Ovary (tissue), 9 donors: ENCODE results near the gene CELF4. TPM values are rescaled to one million over a fixed set of nuclear protein-coding genes. Genes with fewer than 3 reads are reported as not detected.

Experiments
- DNase-seq, 5 donors: peaks; one replicate each; pipeline ENCODE4 v3.0.0-alpha.2; 2019 to 2020
- H3K27ac ChIP-seq, 2 donors: fragments of 200-600 bp; one replicate each; pipeline versions ENCODE4 v1.5.1 to v1.8.0; 2019 to 2022
- H3K27me3 ChIP-seq: fragments of 200-600 bp; one replicate; pipeline ENCODE4 v1.8.0; 2022
- H3K36me3 ChIP-seq: fragments of 200-600 bp; sonication (generic); one replicate; pipeline ENCODE4 v1.5.1; 2019
- H3K4me1 ChIP-seq: one replicate; pipeline ENCODE4 v1.8.1; 2013; ENCODE audit warnings: mild to moderate bottlenecking, moderate library complexity; ENCODE audit not compliant: insufficient read depth
- H3K4me3 ChIP-seq: fragments of 200-600 bp; sonication (generic); one replicate; pipeline ENCODE4 v1.5.1; 2017
- H3K9me3 ChIP-seq, 2 donors: fragments of 200-600 bp in 1 of 2; sonication (generic) in 1 of 2; one replicate each; pipeline versions ENCODE4 v1.5.1 to v1.8.1; 2013 to 2019; ENCODE audit warnings: mild to moderate bottlenecking in 1 of 2, moderate library complexity in 1 of 2
- EP300 ChIP-seq: sonication (generic); formaldehyde crosslinking; IDR thresholded peaks from one replicate; pipeline ENCODE4 v1.6.1; 2017; ENCODE audit warnings: antibody characterized with exemption
- POLR2A ChIP-seq: fragments of 450-650 bp; IDR thresholded peaks from one replicate; pipeline ENCODE4 v1.6.1; 2017; ENCODE audit warnings: antibody characterized with exemption, mild to moderate bottlenecking, moderate library complexity
- WGBS, 3 donors: extraction: QIAGEN DNeasy Blood & Tissue Kit in 1 of 3; methylation state at CpG; one replicate each; pipeline versions ENCODE4 v1.1.5 to v1.1.7; 2013 to 2017; 5-methylcytosine and 5-hydroxymethylcytosine counted together
- intact Hi-C, 4 donors: fragments of 100-400 bp; cut with DNase I; formaldehyde crosslinking; loops; one replicate each; pipeline versions ENCODE4 v1.11.0 to v1.15.1; 2022 to 2023
- polyA plus RNA-seq, 2 donors: library from polyadenylated mRNA; stranded (reverse); fragments of 200-250 nt in 1 of 2; fragments of 350-450 nt in 1 of 2; fragmentation: Illumina TruSeq in 1 of 2; extraction: RNeasy Lipid Tissue Mini Kit (QIAGEN cat#74804) in 1 of 2; gene quantifications; one replicate each; pipeline ENCODE4 v1.2.3, GENCODE V29; 2013 to 2014
- total RNA-seq, 7 donors: library from RNA; depleted of rRNA in 2 of 7; stranded (reverse); fragments of >200 nt in 2 of 7; fragmentation: NEBNext Ultra II Directional in 3 of 7; extraction: Animal tissue kit (Norgen Biotek cat#: 25700) in 3 of 7; gene quantifications; one replicate each; pipeline versions ENCODE4 v1.1.0 to v1.2.4, GENCODE V29; 2016 to 2023
- TF ChIP-seq, protein P1 (sequence below), 3 donors: fragments of 450-650 bp in 2 of 3; fragments of 200-600 bp in 1 of 3; IDR thresholded peaks; one replicate each; pipeline versions ENCODE4 v1.5.1 to v1.8.0; 2016 to 2022; ENCODE audit warnings: antibody characterized with exemption in 3 of 3, mild to moderate bottlenecking in 1 of 3
- donor health status: DM: no; HTN: no; CAD: no; lungs with moderate emphysema.
- donor health status: DM: no; HTN: no; CAD: no.
- donor health status: Bipolar disorder and iron deficiency.
- donor health status: DM: yes; HTN: yes; CAD: no.
- donor health status: DM: no; HTN: no; CAD: no.
- donor health status: DM: yes; HTN: yes; CAD: no.

CELF4 gene
- total and polyA plus RNA-seq, 9 donors = 0.15 to 1.6 (median 1.1) TPM; not detected in 1

DNA sequence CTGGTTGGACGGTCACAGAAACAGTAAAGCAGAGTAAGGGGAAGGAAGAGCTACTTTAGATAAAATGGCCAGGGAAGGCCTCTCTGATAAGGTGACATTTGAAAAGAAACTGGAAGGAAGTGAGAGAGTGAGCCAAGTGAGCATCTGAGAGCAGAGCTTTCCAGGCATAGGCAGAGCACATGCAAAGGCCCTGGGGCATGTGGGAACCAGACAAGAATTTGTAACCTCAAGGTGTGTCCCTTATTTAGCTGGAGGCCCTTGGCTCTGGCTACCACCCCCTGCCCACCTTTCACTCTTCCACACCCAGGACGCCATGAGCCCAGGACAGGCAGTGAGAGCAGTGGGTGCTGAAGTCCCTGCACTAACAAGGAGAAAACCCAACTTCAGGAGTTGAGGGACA, 116.0 kb downstream of the CELF4 start:
- intact Hi-C loops = loop anchor here in 1 of 4 donors (10.0 kb wide), 2 partner anchors 55 to 1275 kb away; no protein-coding TSS in a partner anchor
- 61 to 92% (median 85%) methylated on average over 2 of the region's 2 CpGs for WGBS, 3 donors

DNA sequence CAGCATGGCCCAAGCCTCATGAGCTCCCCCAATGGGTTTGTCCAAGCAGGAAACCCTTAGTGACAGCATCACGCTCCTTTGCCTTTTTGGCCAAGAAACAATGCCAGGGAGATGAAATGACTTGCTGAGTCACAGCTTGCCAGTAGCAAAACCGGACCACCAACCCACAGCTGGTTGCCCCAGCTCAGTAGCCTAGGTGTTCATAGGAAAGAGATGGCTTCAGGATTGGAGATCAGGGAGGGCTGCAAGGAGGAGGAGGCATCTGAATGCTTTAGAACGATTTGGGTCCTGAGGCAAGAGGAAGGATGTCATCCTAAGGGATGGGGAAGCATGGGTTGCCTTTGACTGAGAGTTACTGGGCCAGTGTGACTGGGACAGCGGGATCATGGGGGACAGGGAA, 116.7 kb downstream of the CELF4 start:
- TF ChIP-seq, protein P1, sequence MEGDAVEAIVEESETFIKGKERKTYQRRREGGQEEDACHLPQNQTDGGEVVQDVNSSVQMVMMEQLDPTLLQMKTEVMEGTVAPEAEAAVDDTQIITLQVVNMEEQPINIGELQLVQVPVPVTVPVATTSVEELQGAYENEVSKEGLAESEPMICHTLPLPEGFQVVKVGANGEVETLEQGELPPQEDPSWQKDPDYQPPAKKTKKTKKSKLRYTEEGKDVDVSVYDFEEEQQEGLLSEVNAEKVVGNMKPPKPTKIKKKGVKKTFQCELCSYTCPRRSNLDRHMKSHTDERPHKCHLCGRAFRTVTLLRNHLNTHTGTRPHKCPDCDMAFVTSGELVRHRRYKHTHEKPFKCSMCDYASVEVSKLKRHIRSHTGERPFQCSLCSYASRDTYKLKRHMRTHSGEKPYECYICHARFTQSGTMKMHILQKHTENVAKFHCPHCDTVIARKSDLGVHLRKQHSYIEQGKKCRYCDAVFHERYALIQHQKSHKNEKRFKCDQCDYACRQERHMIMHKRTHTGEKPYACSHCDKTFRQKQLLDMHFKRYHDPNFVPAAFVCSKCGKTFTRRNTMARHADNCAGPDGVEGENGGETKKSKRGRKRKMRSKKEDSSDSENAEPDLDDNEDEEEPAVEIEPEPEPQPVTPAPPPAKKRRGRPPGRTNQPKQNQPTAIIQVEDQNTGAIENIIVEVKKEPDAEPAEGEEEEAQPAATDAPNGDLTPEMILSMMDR (IDR thresholded peaks at IDR 0.05) = no peak
- no peak for TF ChIP-seq POLR2A
- no peak for TF ChIP-seq EP300
- peaks cover 38% of the 10 kb centered on the region for H3K4me1 ChIP-seq
- H3K4me3 ChIP-seq = no peak overlapping the region
- no peak for DNase-seq
- no peaks in the 10 kb centered on the region for H3K27me3 ChIP-seq
- 87 to 90% (median 88%) methylated on average over 4 of the region's 4 CpGs for WGBS, 3 donors
- no peaks in the 10 kb centered on the region for H3K9me3 ChIP-seq
- no peak overlapping the region for H3K27ac ChIP-seq
- intact Hi-C loops = no loop called here
- no peaks in the 10 kb centered on the region for H3K36me3 ChIP-seq

More for the DNA sequence above, 116.0 kb downstream of the CELF4 start:
- no peak overlapping the region for H3K4me3 ChIP-seq
- no peaks in the 10 kb centered on the region for H3K27me3 ChIP-seq
- TF ChIP-seq, protein P1 (IDR thresholded peaks at IDR 0.05) = no peak
- TF ChIP-seq EP300 (no peak), POLR2A (no peak)
- H3K27ac ChIP-seq = peak overlapping the region in 1 of 2 donors; percentile 30
- no peak for DNase-seq
- peaks cover 40% of the 10 kb centered on the region for H3K4me1 ChIP-seq
- no peaks in the 10 kb centered on the region for H3K9me3 ChIP-seq
- no peaks in the 10 kb centered on the region for H3K36me3 ChIP-seq

DNA sequence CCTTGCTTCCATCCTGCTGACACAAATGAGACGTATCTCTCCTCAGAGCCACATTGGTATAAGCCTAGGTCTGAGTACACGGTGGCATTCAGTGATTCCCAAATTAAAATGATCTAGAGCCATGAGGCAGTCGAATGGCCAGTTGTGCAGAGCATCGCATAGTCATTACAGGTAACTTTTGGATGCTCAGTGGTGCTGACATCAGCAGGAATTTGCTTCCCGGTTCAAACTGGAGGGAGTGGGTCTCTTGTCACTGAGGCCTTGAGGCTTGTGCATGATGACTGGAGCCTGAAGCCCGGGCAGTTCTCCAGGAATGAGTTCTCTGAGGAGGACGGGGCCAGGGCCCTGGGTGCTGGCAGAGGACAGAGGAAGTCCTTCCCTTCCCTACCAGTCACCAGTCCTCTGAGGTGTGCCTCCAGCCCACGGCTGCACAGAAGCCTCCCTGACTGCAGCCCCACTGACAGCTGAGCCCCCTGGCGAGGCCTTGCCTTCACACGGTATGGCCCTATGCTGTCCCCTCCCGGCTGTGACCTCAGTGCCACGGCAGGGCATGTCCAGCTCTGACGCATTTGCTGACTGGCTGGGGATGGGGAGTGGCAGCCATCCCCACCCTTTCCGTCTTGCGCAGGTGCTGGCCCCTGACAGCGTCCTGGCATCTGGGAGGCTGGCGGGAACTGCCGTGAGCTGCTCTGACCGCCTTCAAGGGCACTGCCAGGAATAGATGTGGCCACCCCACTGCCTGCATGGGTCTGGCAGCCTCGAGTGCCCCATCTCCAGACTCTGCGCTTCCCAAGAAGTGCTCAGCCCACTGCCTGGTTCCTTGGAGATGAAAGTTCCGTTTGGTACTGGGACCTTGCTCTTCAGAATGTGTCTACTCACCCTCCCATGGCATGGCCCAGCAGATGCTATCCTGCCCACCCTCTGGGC, 117.4 kb downstream of the CELF4 start:
- no peaks in the 10 kb centered on the region for H3K36me3 ChIP-seq
- TF ChIP-seq POLR2A = no peak
- TF ChIP-seq, protein P1 (IDR thresholded peaks at IDR 0.05) = no peak
- no peak for TF ChIP-seq EP300
- DNase-seq = no peak
- no peak overlapping the region for H3K27ac ChIP-seq
- intact Hi-C loops = loop anchor here in 1 of 4 donors (2.0 kb wide), 1 partner anchor 93 kb away; no protein-coding TSS in a partner anchor
- WGBS, 3 donors = 87 to 89% (median 88%) methylated on average over 17 to 22 of the region's 22 CpGs
- peaks cover 34% of the 10 kb centered on the region for H3K4me1 ChIP-seq
- H3K9me3 ChIP-seq = no peaks in the 10 kb centered on the region
- no peaks in the 10 kb centered on the region for H3K27me3 ChIP-seq
- no peak overlapping the region for H3K4me3 ChIP-seq

DNA sequence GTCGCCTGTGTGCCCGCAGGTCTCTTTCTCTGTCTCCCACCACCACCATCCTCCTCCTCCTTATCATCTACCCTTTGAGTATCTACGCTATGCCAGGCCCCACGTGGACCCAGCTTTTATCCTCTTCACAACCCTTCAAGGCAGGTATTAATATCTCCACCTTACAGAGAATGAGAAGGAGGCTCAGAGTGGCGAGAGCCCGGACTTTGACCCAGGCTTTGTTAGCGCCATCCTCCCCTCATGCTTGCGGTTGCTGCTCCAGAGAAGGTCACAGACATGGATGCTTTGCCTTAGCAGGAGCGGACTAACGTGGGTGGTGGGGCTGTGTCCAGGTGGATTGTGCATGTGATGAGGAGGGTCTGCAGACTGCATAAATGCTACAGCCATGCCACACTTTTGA, 119.8 kb downstream of the CELF4 start:
- peaks cover 15% of the 10 kb centered on the region for H3K4me1 ChIP-seq
- TF ChIP-seq, protein P1 (IDR thresholded peaks at IDR 0.05) = no peak
- TF ChIP-seq POLR2A (no peak), EP300 (no peak)
- H3K27ac ChIP-seq = no peak overlapping the region
- intact Hi-C loops = loop anchor here in 1 of 4 donors (2.0 kb wide), 1 partner anchor 95 kb away; no protein-coding TSS in a partner anchor
- H3K27me3 ChIP-seq = no peaks in the 10 kb centered on the region
- no peak overlapping the region for H3K4me3 ChIP-seq
- no peaks in the 10 kb centered on the region for H3K36me3 ChIP-seq
- no peak for DNase-seq
- H3K9me3 ChIP-seq = no peaks in the 10 kb centered on the region
- 92 to 96% (median 95%) methylated on average over 10 of the region's 10 CpGs for WGBS, 3 donors
